K562 (cell line): ENCODE measurements around the gene RBFOX2. TPM values are rescaled to one million over a fixed set of nuclear protein-coding genes. Genes with fewer than 3 reads are reported as not detected.

Experiments used
- ATF7 ChIP-seq: fragments of 450-650 bp; IDR thresholded peaks from 2 replicates; pipeline ENCODE4 v1.7.1; 2014; ENCODE audit warnings: mild to moderate bottlenecking, moderate library complexity
- E4F1 ChIP-seq: fragments of 250-450 bp; sonication (Bioruptor Pico); IDR thresholded peaks from 2 replicates; pipeline ENCODE4 v1.5.0; 2021; ENCODE audit warnings: mild to moderate bottlenecking, borderline replicate concordance
- HMG20B ChIP-seq: fragments of 250-450 bp; sonication (Bioruptor Pico); IDR thresholded peaks from 2 replicates; pipeline ENCODE4 v1.5.0; 2021; ENCODE audit warnings: mild to moderate bottlenecking
- LCOR ChIP-seq: sonication (generic); formaldehyde crosslinking; IDR thresholded peaks from 2 replicates; pipeline ENCODE4 v1.8.0; 2022; ENCODE audit warnings: mild to moderate bottlenecking, missing genetic modification reagents
- MGA ChIP-seq: fragments of 450-650 bp; IDR thresholded peaks from 2 replicates; pipeline ENCODE4 v1.6.1; 2016; ENCODE audit warnings: mild to moderate bottlenecking, moderate library complexity
- RBM14 ChIP-seq: fragments of 200-400 bp; formaldehyde crosslinking; IDR thresholded peaks from 2 replicates; pipeline ENCODE4 v1.6.1; 2018; ENCODE audit warnings: low read depth, mild to moderate bottlenecking, low read length, moderate library complexity, borderline replicate concordance; ENCODE audit not compliant: insufficient read depth
- SMARCB1 ChIP-seq: IDR thresholded peaks from 2 replicates; pipeline ENCODE4 v1.6.1; 2011; ENCODE audit warnings: improper control_type of control experiment, low read depth; ENCODE audit not compliant: insufficient read length
- SP2 ChIP-seq: IDR thresholded peaks from 2 replicates; pipeline ENCODE4 v1.6.1; 2011; ENCODE audit warnings: mild to moderate bottlenecking, low read depth, low read length, moderate library complexity; ENCODE audit not compliant: poor library complexity, severe bottlenecking; ENCODE audit errors: extremely low read depth
- TEAD4 ChIP-seq, 2 experiments: sonication (generic) in 1 of 2; formaldehyde crosslinking in 1 of 2; IDR thresholded peaks; 2 replicates each; pipeline versions ENCODE4 v1.6.1 to v1.8.0; 2012 to 2022; ENCODE audit warnings: borderline replicate concordance in 1 of 2, inconsistent platforms in 1 of 2, low read length in 1 of 2, mild to moderate bottlenecking in 1 of 2, missing genetic modification reagents in 1 of 2
- VEZF1 ChIP-seq: fragments of 200-800 bp; sonication (Bioruptor generic); IDR thresholded peaks from 2 replicates; pipeline ENCODE4 v1.6.1; 2017; ENCODE audit warnings: missing genetic modification characterization, missing compliant biosample characterization
- ZFX ChIP-seq: sonication (generic); formaldehyde crosslinking; IDR thresholded peaks from 2 replicates; pipeline ENCODE4 v1.8.0; 2022; ENCODE audit warnings: mild to moderate bottlenecking, missing genetic modification reagents, moderate library complexity
- ZNF668 ChIP-seq: fragments of 250-450 bp; sonication (Bioruptor Pico); IDR thresholded peaks from 2 replicates; pipeline ENCODE4 v1.8.0; 2022; ENCODE audit warnings: mild to moderate bottlenecking, inconsistent platforms
- polyA plus RNA-seq, 8 experiments: library from polyadenylated mRNA; depleted of rRNA in 4 of 8; stranded (reverse) in 5 of 8; unstranded in 3 of 8; fragments of >200 nt; fragmentation: Nextera tagmentation in 2 of 8; fragmentation: Illumina TruSeq in 1 of 8; extraction: Ambion mirVana in 2 of 8; extraction: Trizol in 1 of 8; gene quantifications; 2 replicates each; pipeline versions ENCODE4 v1.2.1 to v1.2.3, GENCODE V29; 2011 to 2014; ENCODE audit warnings: inconsistent platforms in 1 of 8, missing spikeins in 1 of 8
- total RNA-seq, 7 experiments: library from RNA; depleted of rRNA in 6 of 7; stranded (reverse); fragments of >200 nt in 6 of 7; fragmentation: Illumina TruSeq in 2 of 7; extraction: Trizol in 2 of 7; gene quantifications; 2 replicates each; pipeline versions ENCODE4 v1.2.1 to v1.2.3, GENCODE V29; 2011 to 2021; ENCODE audit warnings: low replicate concordance in 1 of 7

RBFOX2 gene
- total and polyA plus RNA-seq, 9 of the 15 experiments (the other 6 are each of a cell fraction or from before 2014, with no cell fraction given): 5.8 to 24.8 (median 14.2) TPM

GRCh38 chr22:35995348-35995747, 33.3 kb downstream of the RBFOX2 start (continued):
- no peak for TF ChIP-seq ZFX (CRISPR knock-in tag)
- no peak for TF ChIP-seq TEAD4 (IDR thresholded peaks at IDR 0.05; ENCODE audit: low read length)
- TF ChIP-seq TEAD4 (CRISPR knock-in tag; IDR thresholded peaks at IDR 0.05; ENCODE audit: borderline replicate concordance): no peak
- TF ChIP-seq SMARCB1: no peak
- TF ChIP-seq SP2: no peak
- no peak for TF ChIP-seq E4F1
- TF ChIP-seq RBM14: no peak
- no peak for TF ChIP-seq HMG20B
- TF ChIP-seq LCOR (CRISPR knock-in tag): no peak
- 0 out of 2 replicates have a peak, but pooled peaks have one; percentile 11 for TF ChIP-seq VEZF1
- TF ChIP-seq MGA: peak; percentile 80
- TF ChIP-seq ZNF668 (CRISPR knock-in tag): no peak
- TF ChIP-seq ATF7: peak; percentile 40; the same call in 1 of the 2 replicates
